HG02870 (cell line): Measurements from ENCODE around the gene RNF149.
"Not testable (repeated sequence)": the region's sequence is repeated elsewhere in the genome, so short reads cannot be mapped to it uniquely, and the experiment has no call there.

Experiments used
- ATAC-seq: cut with Tn5 transposase; IDR thresholded peaks from one replicate; pipeline ENCODE4 v1.9.1; 2021; ENCODE audit warnings: mild to moderate bottlenecking, moderate library complexity; ENCODE audit not compliant: unreplicated experiment

RNF149 gene

DNA sequence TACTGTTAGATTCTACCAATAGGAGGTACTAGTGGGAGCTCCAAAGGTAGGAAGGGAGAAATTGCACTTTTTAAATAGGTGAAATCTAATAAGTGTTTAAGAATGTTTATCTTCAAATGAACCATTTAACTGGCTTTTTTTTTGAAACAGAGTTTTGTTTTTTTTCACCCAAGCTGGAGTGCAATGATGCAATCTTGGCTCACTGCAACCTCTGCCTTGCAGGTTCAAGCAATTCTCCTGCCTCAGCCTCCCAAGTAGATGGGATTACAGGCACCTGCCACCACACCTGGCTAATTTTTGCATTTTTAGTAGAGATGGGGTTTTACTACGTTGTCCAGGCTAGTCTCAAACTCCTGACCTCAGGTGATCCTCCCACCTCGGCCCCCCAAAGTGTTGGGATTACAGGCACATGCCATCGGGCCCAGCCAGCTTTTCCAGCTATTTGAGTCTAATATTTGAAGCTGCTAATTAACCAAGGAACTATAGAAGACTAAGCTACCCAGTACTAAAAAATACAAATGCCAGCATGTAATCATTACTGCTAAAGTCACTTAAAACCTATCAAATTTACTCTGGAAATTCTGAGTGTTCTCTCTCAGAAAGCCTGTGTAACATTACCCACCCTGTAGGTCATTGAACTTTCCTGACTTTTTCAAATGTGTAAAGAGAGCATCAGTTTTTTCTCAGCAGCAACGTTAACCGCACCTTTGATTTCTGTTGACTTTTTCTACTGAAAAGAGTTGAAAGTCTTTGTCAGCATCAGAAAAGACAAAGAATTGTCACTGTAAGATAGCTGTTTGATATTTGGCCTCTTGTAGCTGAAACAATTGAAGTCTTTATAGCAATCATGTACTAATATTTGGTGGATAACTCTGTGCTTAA lies 24.6 kb upstream of the RNF149 start:
- no peak for ATAC-seq

DNA sequence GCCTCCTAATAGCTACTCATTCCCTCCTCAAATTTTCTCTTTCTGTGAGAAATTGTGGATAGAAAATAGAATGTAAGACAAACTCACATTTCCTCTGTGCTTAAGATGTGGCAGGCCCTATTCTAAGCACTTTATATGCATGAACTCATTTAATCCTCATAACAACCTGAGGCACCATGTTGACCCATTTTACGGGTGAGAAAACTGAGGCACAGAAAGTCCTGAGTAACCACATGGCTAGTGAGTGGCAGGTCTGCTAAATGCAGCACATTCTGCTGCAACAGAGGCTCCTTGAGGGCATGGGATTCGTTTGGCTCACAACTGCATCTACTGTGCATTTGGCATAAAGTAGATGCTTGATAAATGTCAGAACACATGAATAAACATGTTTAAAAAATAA lies 22.7 kb upstream of the RNF149 start:
- no peak for ATAC-seq

DNA sequence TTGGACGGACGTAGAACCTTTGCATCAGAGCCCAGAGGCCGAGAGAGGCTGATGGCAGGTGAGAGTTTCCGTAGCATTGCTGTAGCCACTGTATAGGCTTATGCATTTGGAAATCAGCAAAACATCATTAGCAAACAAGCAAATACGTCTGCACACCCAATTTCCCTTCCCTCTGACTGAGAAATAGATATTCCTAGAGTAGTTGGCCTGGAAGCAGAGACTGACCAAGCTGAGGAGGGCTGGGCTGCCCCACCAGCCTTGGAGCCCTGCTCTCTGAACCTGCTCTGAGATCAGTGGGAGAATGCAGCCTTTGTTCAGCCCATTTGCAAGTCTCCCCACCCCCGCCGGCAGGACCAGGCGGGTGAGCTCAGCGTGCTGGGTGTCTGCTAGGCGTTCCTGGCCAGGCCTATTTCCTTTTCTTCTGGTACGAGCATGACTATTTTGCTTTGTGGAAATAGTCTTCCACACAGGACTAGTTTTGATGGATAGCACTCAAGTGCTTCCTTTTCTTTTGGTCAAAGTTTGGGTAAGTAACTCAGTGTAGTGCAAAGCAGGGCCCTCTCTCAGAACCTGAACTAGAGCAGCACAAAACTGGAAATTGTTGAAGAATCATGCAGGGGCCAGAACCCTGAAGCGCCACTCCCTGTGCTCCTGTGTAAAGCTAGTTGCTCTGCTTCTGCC lies 21.9 kb upstream of the RNF149 start:
- no peak for ATAC-seq

DNA sequence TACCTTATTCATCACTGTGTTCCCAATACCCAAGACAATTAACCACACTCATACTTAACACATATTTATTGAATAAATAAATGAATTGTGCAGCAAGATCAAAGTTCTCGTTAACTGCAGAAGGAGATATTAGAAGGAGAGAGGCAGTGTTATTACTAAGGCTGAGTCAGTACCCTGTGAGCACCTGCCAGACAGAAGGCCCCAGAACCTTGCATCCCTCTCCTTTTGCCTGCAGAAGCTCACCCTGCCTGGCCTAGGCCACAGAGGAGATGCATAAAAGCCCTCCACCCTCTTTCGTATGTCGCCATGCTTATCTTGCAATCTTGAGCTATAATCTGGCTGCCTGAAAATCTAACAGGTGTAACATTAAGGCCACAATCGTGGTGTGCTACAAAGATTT lies 20.5 kb upstream of the RNF149 start:
- no peak for ATAC-seq

DNA sequence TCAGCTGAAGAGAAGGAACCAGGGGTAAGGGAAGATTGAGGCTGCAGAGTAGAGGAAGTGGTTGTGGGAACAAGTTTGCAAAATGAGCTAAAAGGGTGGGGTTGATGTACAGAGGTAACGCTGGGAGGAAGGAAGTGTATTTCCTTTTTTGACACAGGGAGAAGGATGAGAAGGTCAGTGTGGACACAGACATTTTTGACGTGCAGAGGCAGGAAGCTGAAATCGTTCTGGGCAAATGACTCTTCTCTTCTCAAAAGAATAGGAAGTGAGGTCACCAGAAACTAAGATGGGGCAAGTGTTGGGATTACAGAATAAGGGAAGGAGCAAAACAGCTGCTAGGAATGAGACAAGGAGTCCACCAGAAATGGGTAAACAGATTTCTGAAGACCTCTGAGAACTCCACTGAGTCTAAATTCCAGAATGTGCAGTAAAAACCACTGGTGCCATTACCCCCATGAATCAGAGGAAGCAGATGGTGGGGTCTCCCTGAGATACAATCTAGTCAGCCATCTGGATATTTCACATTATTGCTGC lies 20.0 kb upstream of the RNF149 start:
- ATAC-seq: no peak

DNA sequence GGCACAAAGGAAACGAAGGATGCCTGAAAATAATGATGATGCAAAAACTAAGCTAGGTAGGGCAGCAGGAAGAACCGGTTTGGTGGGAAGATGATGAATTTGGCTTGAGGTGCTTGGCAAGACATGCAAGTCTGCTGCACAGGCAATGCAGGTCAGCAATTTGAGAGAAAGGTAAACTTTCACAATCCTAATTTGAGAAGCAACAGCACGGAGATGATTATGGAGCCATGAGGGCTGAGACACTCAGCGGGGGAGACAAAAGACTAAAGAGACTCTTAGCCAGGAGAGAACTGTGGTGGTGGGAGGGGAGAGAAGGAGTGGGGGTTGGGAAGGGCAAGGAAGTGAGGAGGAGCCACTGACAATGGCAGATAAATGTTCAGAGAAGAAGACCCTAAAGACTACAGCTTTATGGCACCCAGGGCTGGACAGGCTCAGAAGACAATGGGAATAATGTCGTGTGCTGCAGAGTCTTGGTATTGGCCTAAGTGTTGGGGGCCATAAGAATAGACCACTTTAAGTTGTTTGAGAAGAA lies 19.4 kb upstream of the RNF149 start:
- ATAC-seq: no peak

DNA sequence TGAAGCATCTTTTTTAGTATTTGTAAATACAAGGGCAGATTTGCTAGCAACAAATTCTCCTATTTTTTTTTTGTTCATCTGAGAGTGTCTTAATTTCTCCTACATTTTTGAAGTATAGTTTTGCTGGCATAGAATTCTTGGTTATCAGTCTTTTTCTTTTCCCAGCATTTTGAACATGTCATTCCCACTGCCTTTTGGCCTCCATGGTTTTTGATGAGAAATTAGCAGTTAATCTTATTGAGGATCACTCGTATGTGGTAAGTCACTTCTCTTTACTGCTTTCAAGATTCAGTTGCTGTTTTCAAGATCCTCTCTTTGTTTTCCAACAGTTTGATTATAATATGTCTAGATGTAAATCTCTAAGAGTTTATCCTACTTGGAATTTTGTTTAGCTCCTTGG lies 16.9 kb upstream of the RNF149 start:
- ATAC-seq: no peak

DNA sequence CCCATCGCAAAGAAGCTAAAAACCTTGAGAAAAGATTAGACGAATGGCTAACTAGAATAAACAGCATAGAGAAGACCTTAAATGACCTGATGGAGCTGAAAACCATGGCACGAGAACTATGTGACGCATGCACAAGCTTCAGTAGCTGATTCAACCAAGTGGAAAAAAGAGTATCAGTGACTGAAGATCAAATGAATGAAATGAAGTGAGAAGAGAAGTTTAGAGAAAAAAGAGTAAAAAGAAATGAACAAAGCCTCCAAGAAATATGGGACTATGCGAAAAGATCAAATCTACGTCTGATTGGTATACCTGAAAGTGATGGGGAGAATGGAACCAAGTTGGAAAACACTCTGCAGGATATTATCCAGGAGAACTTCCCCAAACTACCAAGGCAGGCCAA lies 8.1 kb upstream of the RNF149 start:
- not testable (repeated sequence) for ATAC-seq

DNA sequence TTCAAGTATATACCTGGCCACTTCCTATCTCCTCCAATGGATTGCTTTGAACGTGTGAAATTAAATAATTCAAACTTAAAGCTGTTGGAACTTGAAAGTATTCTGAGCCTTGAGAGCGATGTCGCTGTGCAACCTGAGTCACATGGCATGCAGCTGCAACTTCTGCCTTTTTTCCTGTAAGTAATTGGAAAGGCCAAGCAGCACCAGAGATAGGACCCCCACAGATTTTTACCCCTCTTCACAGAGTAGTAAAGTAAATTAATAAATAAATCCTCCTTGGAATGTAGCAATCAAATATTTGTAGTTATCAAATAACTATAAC lies 3.2 kb upstream of the RNF149 start:
- no peak for ATAC-seq

DNA sequence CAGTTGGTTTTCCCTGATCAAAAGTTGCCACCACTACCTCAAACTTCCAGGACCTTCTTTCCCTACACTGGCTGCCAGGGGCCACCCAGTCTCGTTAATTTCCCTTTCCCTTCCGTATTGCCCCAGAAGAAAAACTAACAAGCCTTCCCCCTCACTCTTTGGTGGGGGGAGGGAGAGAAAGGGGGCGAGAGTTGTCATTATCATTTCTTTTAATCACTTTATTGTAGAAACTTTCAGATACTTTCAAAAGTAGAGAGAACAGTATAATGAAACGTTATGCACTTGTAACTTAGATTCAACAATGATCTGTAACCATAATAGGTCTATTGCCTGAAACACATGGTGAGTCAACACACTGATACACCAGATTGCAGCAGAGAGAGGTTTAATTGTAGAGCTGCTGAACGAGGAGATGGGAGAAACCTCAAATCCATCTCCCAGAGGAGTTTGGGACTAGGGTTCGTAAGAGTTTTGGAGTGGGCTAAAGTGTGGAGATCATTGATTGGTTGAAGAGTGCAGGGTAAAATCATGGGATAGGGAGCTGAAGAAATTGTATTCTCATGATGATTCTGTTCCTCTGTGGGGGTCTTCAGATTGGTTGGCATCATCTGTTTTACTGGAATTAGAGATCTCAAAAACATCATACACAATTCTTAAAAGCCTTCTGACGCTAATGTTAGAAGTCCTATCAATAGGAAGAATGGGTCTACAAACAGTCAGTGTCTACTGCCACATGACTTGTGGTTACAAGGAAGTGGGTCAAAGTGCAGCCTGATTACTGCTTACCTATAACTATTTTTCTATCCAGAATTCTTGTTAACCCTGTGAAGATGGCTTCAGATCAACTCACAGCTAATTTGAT lies 2.6 kb upstream of the RNF149 start:
- no peak for ATAC-seq

DNA sequence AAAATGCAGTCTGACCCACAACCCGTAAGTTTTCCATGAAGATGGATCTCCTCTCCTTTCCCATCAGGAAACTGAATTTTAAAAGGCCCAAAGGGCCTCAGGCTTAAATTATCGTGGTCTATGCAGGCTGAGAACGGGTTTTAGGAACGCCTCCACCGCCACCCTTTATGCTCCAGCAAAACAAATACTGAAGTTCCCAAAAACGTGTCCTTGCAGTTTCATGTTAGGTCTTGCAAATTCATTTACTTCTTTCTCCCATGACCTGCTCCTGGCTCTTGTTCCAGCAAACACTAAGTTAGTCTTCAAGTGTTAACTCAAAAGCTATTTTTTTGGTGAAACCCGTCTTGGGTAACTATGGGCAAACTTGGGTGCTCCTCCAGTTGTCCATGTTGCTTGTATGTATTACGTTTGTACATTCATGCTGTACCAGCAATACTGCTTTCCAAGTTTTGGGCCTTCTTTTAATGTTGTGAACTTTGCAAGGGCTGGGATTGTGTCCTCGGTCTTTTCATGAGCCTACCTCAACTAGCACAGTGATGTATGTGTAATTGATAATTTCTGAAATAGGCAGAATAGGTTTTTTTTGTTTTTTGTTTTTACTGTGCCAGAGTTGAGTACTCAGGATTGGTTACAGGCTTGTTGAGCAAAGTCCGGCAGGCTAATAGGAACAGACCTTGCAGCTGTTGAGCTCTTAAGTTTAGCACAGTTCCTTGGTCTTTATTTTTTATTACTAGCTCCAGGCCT lies 1.8 kb upstream of the RNF149 start:
- no peak for ATAC-seq

DNA sequence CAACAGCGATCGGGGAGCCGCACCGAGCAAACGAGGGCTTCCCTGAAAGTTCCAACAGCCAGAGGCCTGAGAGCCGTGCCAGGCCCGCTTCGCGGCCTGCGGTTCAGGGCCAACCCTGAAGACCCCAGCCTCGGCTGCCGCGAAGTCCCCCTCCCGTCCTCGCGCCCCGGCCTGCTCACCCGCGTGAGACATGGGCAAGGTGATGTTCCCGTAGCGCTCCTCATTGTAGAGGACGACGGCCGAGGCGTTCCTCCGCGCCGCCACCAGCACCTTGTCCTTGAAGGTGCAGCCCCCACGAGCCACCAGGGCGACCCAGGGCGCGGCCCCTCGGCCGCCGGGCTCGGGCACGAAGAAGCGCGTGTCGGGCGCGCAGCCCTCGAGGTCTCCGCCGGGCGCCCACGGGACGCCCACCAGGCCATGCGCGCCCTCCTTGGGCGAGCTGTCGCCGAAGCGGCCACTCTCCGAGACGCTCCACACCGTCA lies 510 bp downstream of the RNF149 start:
- no peak for ATAC-seq

DNA sequence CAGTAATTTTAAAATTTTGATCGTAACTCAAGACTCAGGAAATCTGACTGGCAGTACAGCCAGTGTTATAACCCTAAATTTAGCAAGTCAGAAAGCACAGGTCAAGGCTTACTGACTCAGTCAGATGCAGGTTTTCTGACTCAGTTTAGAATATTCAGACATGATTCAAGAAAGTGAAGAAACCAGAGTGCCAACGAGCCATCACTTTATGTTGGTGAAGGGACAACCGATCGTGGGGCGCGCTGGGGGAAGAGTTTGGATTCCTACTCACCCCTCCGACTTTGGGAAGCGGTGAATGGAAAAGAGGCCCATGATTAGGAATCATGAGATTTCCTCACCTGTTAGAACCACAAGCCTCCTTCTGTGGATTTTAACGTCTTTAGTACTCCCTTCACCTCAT lies 998 bp downstream of the RNF149 start:
- ATAC-seq: no peak

DNA sequence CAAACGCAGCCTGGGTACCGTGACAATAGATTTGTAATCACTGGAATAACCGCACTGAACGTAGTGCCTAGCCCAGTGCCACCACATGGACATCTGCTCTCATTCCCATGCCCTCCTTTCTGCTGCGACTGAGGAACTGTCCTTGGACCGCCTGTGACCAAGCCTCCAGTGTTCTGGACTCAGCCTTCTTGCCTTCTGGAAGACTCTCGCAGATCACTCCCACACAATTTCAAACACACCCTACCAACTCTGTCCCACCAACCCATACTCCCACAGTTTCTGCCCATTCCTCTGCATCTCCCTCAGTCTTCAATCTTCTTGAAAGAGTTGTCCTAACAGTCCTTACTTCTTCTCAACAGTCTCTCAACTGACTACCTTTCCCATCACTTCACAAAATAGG lies 2.1 kb downstream of the RNF149 start:
- peak; percentile 6 for ATAC-seq

DNA sequence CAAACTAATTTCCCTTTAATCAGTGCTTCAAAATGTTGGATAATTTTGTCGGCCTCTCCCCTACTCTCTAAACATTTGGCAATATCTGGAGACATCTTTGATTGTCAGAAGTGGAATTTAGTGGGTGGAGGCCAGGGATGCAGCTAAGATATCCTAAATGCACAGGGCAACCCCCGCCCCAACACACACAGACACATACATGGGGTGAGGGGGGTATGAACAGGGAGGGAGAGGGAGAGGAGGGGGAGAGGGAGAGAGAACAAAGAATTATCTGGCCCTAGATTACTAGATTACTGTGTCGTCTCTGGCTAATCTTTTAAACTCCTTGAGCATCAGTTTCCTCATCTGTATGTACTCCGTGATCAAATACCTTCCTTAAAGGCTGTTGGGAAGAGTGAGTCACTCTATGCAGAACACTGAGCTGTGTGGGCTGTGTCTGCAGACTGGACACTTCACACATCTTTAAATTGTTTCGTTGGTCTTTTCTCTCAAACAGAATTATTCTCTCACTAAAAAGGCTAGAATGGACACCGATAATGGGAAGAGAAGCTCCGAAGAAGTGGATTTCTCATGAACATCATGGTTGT lies 2.9 kb downstream of the RNF149 start:
- ATAC-seq: no peak

DNA sequence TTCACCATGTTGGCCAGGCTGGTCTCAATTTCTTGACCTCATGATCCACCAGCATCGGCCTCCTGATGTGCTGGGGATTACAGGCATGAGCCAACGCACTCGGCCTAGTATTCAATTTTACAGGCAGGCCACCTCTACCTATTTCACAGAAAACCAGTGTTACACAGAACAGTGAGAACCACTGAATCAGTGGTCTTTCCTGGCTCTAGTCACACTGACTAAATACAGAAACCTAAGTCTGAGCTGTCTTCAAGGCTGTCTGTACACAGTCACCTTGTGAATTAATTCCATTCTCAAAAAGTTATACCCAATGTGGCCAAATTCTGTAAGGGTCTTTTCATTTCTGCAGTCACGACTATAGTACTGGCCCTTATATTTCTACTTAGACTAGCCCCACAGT lies 3.5 kb downstream of the RNF149 start:
- no peak for ATAC-seq

DNA sequence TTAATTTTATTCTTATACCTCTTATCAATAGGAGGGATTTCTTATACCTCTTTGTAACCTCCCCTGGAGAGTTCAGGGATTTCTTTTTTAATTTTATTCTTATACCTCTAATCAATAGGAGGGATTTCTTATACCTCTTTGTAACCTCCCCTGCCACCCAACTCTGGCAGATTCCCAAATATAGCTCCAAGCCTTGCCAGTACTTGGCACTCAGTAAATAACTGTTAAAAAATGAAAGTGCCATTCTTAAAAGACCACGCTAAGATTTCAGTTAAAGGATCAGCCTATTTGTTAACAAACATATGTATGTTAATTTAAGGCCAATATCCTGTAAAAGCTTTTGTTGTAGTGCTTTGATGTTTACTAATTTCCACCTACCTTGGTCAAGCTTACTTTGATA lies 4.8 kb downstream of the RNF149 start:
- no peak for ATAC-seq

DNA sequence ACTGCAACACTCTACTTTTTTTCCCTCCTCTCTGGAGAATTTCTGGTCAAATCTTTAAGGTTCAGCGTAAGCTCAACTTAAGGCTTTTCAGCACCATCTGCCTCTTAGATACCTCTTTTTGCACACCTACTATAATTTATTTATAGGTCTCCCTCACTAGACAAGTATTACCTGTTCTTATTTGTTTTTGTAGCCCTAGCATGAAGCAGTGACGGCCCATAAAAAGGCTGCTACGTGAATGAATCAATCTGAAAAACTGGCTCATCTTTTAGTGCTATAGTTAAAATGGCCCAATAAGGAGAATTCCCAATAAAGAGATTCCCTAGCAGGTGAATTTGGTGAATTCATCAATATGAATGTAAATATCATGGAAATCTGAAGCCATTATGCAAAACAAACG lies 6.5 kb downstream of the RNF149 start:
- no peak for ATAC-seq

DNA sequence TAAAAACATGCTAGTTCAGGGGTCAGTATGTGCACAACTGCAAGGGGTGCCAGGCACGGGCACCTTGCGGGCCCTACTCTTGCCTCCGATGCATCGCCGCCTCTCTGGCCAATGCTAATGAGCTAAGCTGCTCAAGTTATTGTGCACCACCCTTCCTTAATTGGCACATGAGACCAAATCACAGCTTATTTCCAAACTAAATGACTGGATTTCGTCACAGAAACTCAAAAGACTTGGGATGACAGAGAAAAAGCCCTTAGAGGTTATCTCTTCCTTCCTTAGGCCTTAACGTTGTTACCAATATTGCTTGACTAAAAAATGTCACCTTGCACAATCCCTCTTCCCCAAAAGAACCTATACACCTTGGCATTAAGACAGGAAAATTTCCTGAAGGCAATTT lies 7.7 kb downstream of the RNF149 start:
- ATAC-seq: no peak

DNA sequence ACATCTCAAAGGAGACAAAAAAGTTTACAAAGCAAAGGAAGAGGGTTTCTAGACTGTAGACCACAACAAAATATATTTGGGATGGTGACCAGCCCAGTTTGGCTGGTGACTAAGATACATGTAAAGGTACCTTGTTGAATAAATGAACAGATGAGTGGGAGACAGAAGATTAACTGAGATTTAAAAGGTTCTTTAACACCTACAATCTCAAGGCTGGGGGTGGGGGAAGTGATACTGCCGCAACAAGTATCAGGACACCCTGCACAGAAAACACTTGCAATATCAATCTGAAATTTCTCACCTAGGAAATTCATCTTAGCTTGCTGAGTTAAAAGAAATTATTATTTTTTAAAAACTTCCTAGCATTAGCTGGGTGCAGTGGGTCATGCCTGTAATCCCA lies 8.3 kb downstream of the RNF149 start:
- ATAC-seq: no peak
